Activated CD4-positive, alpha-beta T cell treated with anti-CD3 and anti-CD28 coated beads, Interleukin-2, Interleukin-4, amounts not matched to agents 100 ng/mL and 50 ng/mL, durations not matched to agents 16 hours and 8 hours (primary cell): ENCODE data around the gene TREX2.

ENCODE experiments used
- DNase-seq: peaks from one replicate; pipeline ENCODE4 v3.0.0-alpha.2; 2020; ENCODE audit warnings: low spot score

Gene TREX2

GRCh38 chrX:153434801-153435200 is 11.1 kb downstream of the TREX2 start:
- no peak for DNase-seq

GRCh38 chrX:153433781-153434285 is 12.0 kb downstream of the TREX2 start:
- DNase-seq, result no peak

GRCh38 chrX:153433161-153433680 is 12.6 kb downstream of the TREX2 start:
- DNase-seq, result no peak

- no peak for DNase-seq
Observed at GRCh38 chrX:153430796-153431195, 15.1 kb downstream of the TREX2 start.

- no peak for DNase-seq
Observed at GRCh38 chrX:153426204-153426603, 19.7 kb downstream of the TREX2 start.

- no peak for DNase-seq
Observed at GRCh38 chrX:153423652-153424051, 22.2 kb downstream of the TREX2 start.

GRCh38 chrX:153421856-153422255 is 24.0 kb downstream of the TREX2 start:
- DNase-seq, result no peak

- no peak for DNase-seq
Observed at GRCh38 chrX:153420851-153421599, 24.8 kb downstream of the TREX2 start.

- no peak for DNase-seq
Observed at GRCh38 chrX:153417637-153418036, 28.2 kb downstream of the TREX2 start.

- DNase-seq, result no peak
Observed at GRCh38 chrX:153416781-153417450, 28.9 kb downstream of the TREX2 start.

GRCh38 chrX:153414856-153415510 is 30.9 kb downstream of the TREX2 start:
- no peak for DNase-seq

GRCh38 chrX:153413731-153414130 is 32.1 kb downstream of the TREX2 start:
- no peak for DNase-seq

GRCh38 chrX:153412746-153413720 is 32.8 kb downstream of the TREX2 start:
- DNase-seq, result no peak

GRCh38 chrX:153411988-153412574 is 33.8 kb downstream of the TREX2 start:
- DNase-seq, result no peak

- no peak for DNase-seq
Observed at GRCh38 chrX:153411255-153411987, 34.4 kb downstream of the TREX2 start, which contains the start of gene ZFP92. Gene ZFP92, plus strand, starts transcription at chrX:153411472. Its CDS starts 6,851 bp downstream, at chrX:153418323.

- DNase-seq, result no peak
Observed at GRCh38 chrX:153410888-153411254, 35.0 kb downstream of the TREX2 start.

GRCh38 chrX:153410373-153410772 is 35.5 kb downstream of the TREX2 start:
- DNase-seq, result no peak

- DNase-seq, result no peak
Observed at GRCh38 chrX:153409414-153410101, 36.3 kb downstream of the TREX2 start.

- no peak for DNase-seq
Observed at GRCh38 chrX:153408871-153409351, 36.9 kb downstream of the TREX2 start.
